Left lung (tissue), 10 donors: ENCODE data around the gene SOCS3. TPM values are rescaled to one million over a fixed set of nuclear protein-coding genes. Genes with fewer than 3 reads are reported as not detected.
A peak's percentile ranks its signal among the peaks of the same experiment; 100 is the strongest.

Experiments used
- ATAC-seq: fragments of 200-7000 bp; cut with Tn5 transposase; one replicate; pipeline ENCODE4 v1.9.1; 2020; ENCODE audit warnings: moderate library complexity
- DNase-seq, 4 donors: peaks; one replicate each; pipeline ENCODE4 v3.0.0-alpha.2; 2013 to 2020
- H3K27ac ChIP-seq, 2 donors: fragments of 200-600 bp; sonication (generic) in 1 of 2; one replicate each; pipeline versions ENCODE4 v1.5.0 to v1.8.0; 2020 to 2021
- H3K27me3 ChIP-seq, 2 donors: fragments of 200-600 bp; sonication (generic) in 1 of 2; one replicate each; pipeline versions ENCODE4 v1.5.0 to v1.8.0; 2020 to 2021
- H3K36me3 ChIP-seq, 2 donors: fragments of 200-600 bp; sonication (generic) in 1 of 2; one replicate each; pipeline versions ENCODE4 v1.5.0 to v1.8.0; 2020 to 2021
- H3K4me1 ChIP-seq, 2 donors: fragments of 200-600 bp; one replicate each; pipeline ENCODE4 v1.8.0; 2021
- H3K4me3 ChIP-seq, 2 donors: fragments of 200-600 bp; sonication (generic) in 1 of 2; one replicate each; pipeline versions ENCODE4 v1.5.0 to v1.8.0; 2020 to 2021; ENCODE audit warnings: mild to moderate bottlenecking in 1 of 2
- H3K9me3 ChIP-seq, 2 donors: fragments of 200-600 bp; sonication (generic) in 1 of 2; one replicate each; pipeline versions ENCODE4 v1.5.0 to v1.8.0; 2020 to 2021
- CTCF ChIP-seq, 2 donors: fragments of 200-600 bp; sonication (generic) in 1 of 2; IDR thresholded peaks; one replicate each; pipeline versions ENCODE4 v1.5.0 to v1.8.0; 2021; ENCODE audit warnings: antibody characterized with exemption in 2 of 2
- intact Hi-C, 2 donors: fragments of 100-400 bp; cut with DNase I; formaldehyde crosslinking; loops; one replicate each; pipeline versions ENCODE4 v1.11.2 to v1.14.2; 2022
- polyA plus RNA-seq, 6 donors: library from polyadenylated mRNA; unstranded; fragments of 120-200 nt; gene quantifications; one replicate each; pipeline ENCODE4 v1.2.1, GENCODE V29; 2013; ENCODE audit not compliant: insufficient read length in 6 of 6
- total RNA-seq, 2 donors: library from RNA; stranded (reverse); fragmentation: NEBNext Ultra II Directional; extraction: Animal tissue kit (Norgen Biotek cat#: 25700); gene quantifications; one replicate each; pipeline ENCODE4 v1.2.1, GENCODE V29; 2021
- donor health status: DM: no; HTN: yes; CAD: no.
- donor health status: DM: no; HTN: no; CAD: no.

SOCS3 gene
- total and polyA plus RNA-seq, 8 donors, result 4.7 to 118 (median 40.7) TPM

- Histone ChIP-seq H3K27me3 (no peaks in the 10 kb centered on the region), H3K27ac (peak overlapping the region; percentile 95 to 98), H3K4me3 (peak overlapping the region; percentile 92 to 96), H3K4me1 (peaks cover 47 to 74% of the 10 kb centered on the region in 2 donors), H3K9me3 (no peaks in the 10 kb centered on the region), H3K36me3 (peaks cover 0 to 55% of the 10 kb centered on the region in 2 donors)
- TF ChIP-seq CTCF (IDR thresholded peaks at IDR 0.05), result no peak
- DNase-seq (peak in 2 of 4 donors; percentile 73 to 83), ATAC-seq (peak; percentile 1)
- intact Hi-C loops, result no loop called here
Measured at GRCh38 chr17:78357177-78357586, 2.7 kb downstream of the SOCS3 start.

GRCh38 chr17:78356101-78356713, 3.7 kb downstream of the SOCS3 start:
- peak in 1 of 4 donors; percentile 85 for DNase-seq
- Histone ChIP-seq H3K36me3 (peaks cover 0 to 55% of the 10 kb centered on the region in 2 donors), H3K27ac (peak overlapping the region; percentile 85 to 98), H3K27me3 (no peaks in the 10 kb centered on the region), H3K4me1 (peaks cover 57 to 80% of the 10 kb centered on the region in 2 donors), H3K4me3 (peak overlapping the region in 1 of 2 donors; percentile 96), H3K9me3 (no peaks in the 10 kb centered on the region)
- no peak for TF ChIP-seq CTCF (IDR thresholded peaks at IDR 0.05)
- no peak for ATAC-seq
- intact Hi-C loops, result no loop called here

- Histone ChIP-seq H3K27me3 (no peaks in the 10 kb centered on the region), H3K9me3 (no peaks in the 10 kb centered on the region), H3K36me3 (peaks cover 0 to 55% of the 10 kb centered on the region in 2 donors), H3K4me1 (peaks cover 58 to 80% of the 10 kb centered on the region in 2 donors), H3K27ac (peak overlapping the region; percentile 85 to 98), H3K4me3 (peak overlapping the region in 1 of 2 donors; percentile 96)
- ATAC-seq, result no peak
- DNase-seq, result no peak
- intact Hi-C loops, result no loop called here
- no peak for TF ChIP-seq CTCF (IDR thresholded peaks at IDR 0.05)
Measured at GRCh38 chr17:78355701-78356100, 4.2 kb downstream of the SOCS3 start.

- H3K4me1 ChIP-seq, result peaks cover 54 to 81% of the 10 kb centered on the region in 2 donors
- no peak for TF ChIP-seq CTCF (IDR thresholded peaks at IDR 0.05)
Measured at GRCh38 chr17:78355045-78355641, 4.7 kb downstream of the SOCS3 start.

GRCh38 chr17:78353834-78354233, 6.0 kb downstream of the SOCS3 start:
- Histone ChIP-seq H3K27ac (peak overlapping the region; percentile 85 to 98), H3K27me3 (no peaks in the 10 kb centered on the region), H3K4me1 (peaks cover 54 to 95% of the 10 kb centered on the region in 2 donors), H3K9me3 (no peaks in the 10 kb centered on the region), H3K36me3 (peaks cover 0 to 51% of the 10 kb centered on the region in 2 donors), H3K4me3 (peak overlapping the region in 1 of 2 donors; percentile 47)
- no peak for TF ChIP-seq CTCF (IDR thresholded peaks at IDR 0.05)
- no peak for ATAC-seq
- no peak for DNase-seq
- intact Hi-C loops, result no loop called here

More at GRCh38 chr17:78355045-78355641, 4.7 kb downstream of the SOCS3 start:
- H3K4me3 ChIP-seq, result peak overlapping the region in 1 of 2 donors; percentile 96
- H3K36me3 ChIP-seq, result peaks cover 0 to 55% of the 10 kb centered on the region in 2 donors
- no peaks in the 10 kb centered on the region for H3K9me3 ChIP-seq
- intact Hi-C loops, result no loop called here
- DNase-seq (no peak), ATAC-seq (no peak)
- H3K27me3 ChIP-seq, result no peaks in the 10 kb centered on the region
- H3K27ac ChIP-seq, result peak overlapping the region; percentile 85 to 98
